CD4-positive, alpha-beta T cell treated with Interleukin-15 for 1 hour (primary cell): Measurements from ENCODE around the gene PDLIM4.

Experiments used
- DNase-seq: peaks from one replicate; pipeline ENCODE4 v3.0.0-alpha.2; 2020

Gene PDLIM4

GRCh38 chr5:132227485-132228240 lies 29.8 kb upstream of the PDLIM4 start, which contains the start of gene P4HA2:
TSS of gene P4HA2 (minus strand) at chr5:132227853. CDS start at chr5:132218626, 9,227 bp downstream.
- peak; percentile 38 for DNase-seq

- DNase-seq = no peak
Observed at GRCh38 chr5:132228241-132229035, 29.1 kb upstream of the PDLIM4 start.

GRCh38 chr5:132229236-132229635 lies 28.3 kb upstream of the PDLIM4 start:
- no peak for DNase-seq

GRCh38 chr5:132230871-132231270 lies 26.6 kb upstream of the PDLIM4 start:
- DNase-seq = no peak

GRCh38 chr5:132232465-132232864 lies 25.0 kb upstream of the PDLIM4 start:
- DNase-seq = no peak

GRCh38 chr5:132233081-132233480 lies 24.4 kb upstream of the PDLIM4 start:
- DNase-seq = no peak

- no peak for DNase-seq
Observed at GRCh38 chr5:132233811-132234683, 23.4 kb upstream of the PDLIM4 start.

- no peak for DNase-seq
Observed at GRCh38 chr5:132234684-132235062, 22.8 kb upstream of the PDLIM4 start.

GRCh38 chr5:132235340-132235739 lies 22.2 kb upstream of the PDLIM4 start:
- DNase-seq = no peak

GRCh38 chr5:132237141-132237540 lies 20.4 kb upstream of the PDLIM4 start:
- DNase-seq = no peak

GRCh38 chr5:132237670-132238069 lies 19.8 kb upstream of the PDLIM4 start:
- no peak for DNase-seq

- peak; percentile 56 for DNase-seq
Observed at GRCh38 chr5:132238169-132238744, 19.2 kb upstream of the PDLIM4 start.

- no peak for DNase-seq
Observed at GRCh38 chr5:132238901-132239500, 18.5 kb upstream of the PDLIM4 start.

GRCh38 chr5:132239776-132240175 lies 17.7 kb upstream of the PDLIM4 start:
- DNase-seq = no peak

GRCh38 chr5:132243366-132243977 lies 14.0 kb upstream of the PDLIM4 start:
- no peak for DNase-seq

GRCh38 chr5:132245593-132245992 lies 11.9 kb upstream of the PDLIM4 start:
- no peak for DNase-seq

- no peak for DNase-seq
Observed at GRCh38 chr5:132246806-132247205, 10.7 kb upstream of the PDLIM4 start.

- no peak for DNase-seq
Observed at GRCh38 chr5:132250547-132250946, 6.9 kb upstream of the PDLIM4 start.

GRCh38 chr5:132251220-132251725 lies 6.2 kb upstream of the PDLIM4 start:
- DNase-seq = no peak

- no peak for DNase-seq
Observed at GRCh38 chr5:132253008-132253441, 4.5 kb upstream of the PDLIM4 start.

GRCh38 chr5:132253452-132254320 lies 3.8 kb upstream of the PDLIM4 start:
- DNase-seq = no peak
